CD14-positive monocyte (primary cell): ENCODE data around the gene DAB2IP. TPM values are rescaled to one million over a fixed set of nuclear protein-coding genes. Genes with fewer than 3 reads are reported as not detected.
A peak's percentile ranks its signal among the peaks of the same experiment; 100 is the strongest.

Source experiments
- DNase-seq, 3 donors: peaks; one replicate each; pipeline ENCODE4 v3.0.0-alpha.2; 2011 to 2022
- H2AFZ ChIP-seq: 2 replicates; pipeline ENCODE4 v1.6.0; 2012; ENCODE audit warnings: mild to moderate bottlenecking, low read depth, low read length, inconsistent platforms; ENCODE audit not compliant: insufficient read depth, poor library complexity, severe bottlenecking
- H3K27ac ChIP-seq, 2 donors: 1 replicate in 1 of 2; 2 replicates in 1 of 2; pipeline ENCODE4 v1.5.1; 2012 to 2013; ENCODE audit warnings: low read length in 2 of 2, control low read depth in 1 of 2, inconsistent platforms in 1 of 2, low read depth in 1 of 2, mild to moderate bottlenecking in 1 of 2
- H3K27me3 ChIP-seq, 2 donors: one replicate each; pipeline versions ENCODE4 v1.6.0 to v1.6.1; 2011 to 2013; ENCODE audit warnings: low read length in 2 of 2; ENCODE audit not compliant: control insufficient read depth in 2 of 2, insufficient read depth in 2 of 2
- H3K36me3 ChIP-seq, 2 donors: replicated peaks in 1 of 2; 1 replicate in 1 of 2; 2 replicates in 1 of 2; pipeline versions ENCODE4 v1.5.1 to v1.6.1; 2012 to 2013; ENCODE audit warnings: low read length in 2 of 2, control low read depth in 1 of 2, inconsistent platforms in 1 of 2, mild to moderate bottlenecking in 1 of 2; ENCODE audit not compliant: insufficient read depth in 2 of 2, control insufficient read depth in 1 of 2
- H3K4me1 ChIP-seq, 2 donors: 1 replicate in 1 of 2; 2 replicates in 1 of 2; pipeline versions ENCODE4 v1.5.1 to v1.6.1; 2012 to 2013; ENCODE audit warnings: low read length in 2 of 2, control low read depth in 1 of 2, inconsistent platforms in 1 of 2, mild to moderate bottlenecking in 1 of 2, moderate library complexity in 1 of 2; ENCODE audit not compliant: insufficient read depth in 2 of 2, control insufficient read depth in 1 of 2
- H3K4me2 ChIP-seq: replicated peaks from 2 replicates; pipeline ENCODE3; 2012; ENCODE audit warnings: low read length, moderate library complexity, mild to moderate bottlenecking; ENCODE audit not compliant: poor library complexity, severe bottlenecking; ENCODE audit errors: extremely low read depth
- H3K4me3 ChIP-seq, 3 experiments: fragments of 200-600 bp in 1 of 3; sonication (generic) in 1 of 3; replicated peaks in 1 of 3; 1 replicate in 2 of 3; 2 replicates in 1 of 3; pipeline ENCODE4 v1.5.1; 2011 to 2013; ENCODE audit warnings: low read length in 3 of 3, mild to moderate bottlenecking in 3 of 3, control low read depth in 2 of 3, low read depth in 2 of 3, inconsistent platforms in 1 of 3, moderate library complexity in 1 of 3
- H3K79me2 ChIP-seq: 2 replicates; pipeline ENCODE4 v1.6.0; 2012; ENCODE audit warnings: mild to moderate bottlenecking, control low read depth, inconsistent platforms, low read length, moderate library complexity; ENCODE audit not compliant: insufficient read depth
- H3K9ac ChIP-seq: 2 replicates; pipeline ENCODE4 v1.6.0; 2017; ENCODE audit warnings: low read length, mild to moderate bottlenecking; ENCODE audit not compliant: insufficient read depth, poor library complexity, severe bottlenecking
- H3K9me3 ChIP-seq, 2 donors: replicated peaks in 1 of 2; 1 replicate in 1 of 2; 2 replicates in 1 of 2; pipeline versions ENCODE4 v1.5.1 to v1.6.1; 2012 to 2013; ENCODE audit warnings: low read length in 2 of 2, control low read depth in 1 of 2; ENCODE audit not compliant: control insufficient read depth in 1 of 2, insufficient read depth in 1 of 2
- H4K20me1 ChIP-seq: 2 replicates; pipeline ENCODE4 v1.6.0; 2012; ENCODE audit warnings: mild to moderate bottlenecking, low read length, control low read depth, moderate library complexity; ENCODE audit not compliant: insufficient read depth
- H3K27ac Mint-ChIP-seq, 7 donors: one replicate each; pipeline ENCODE4 v1.8.0; 2020; ENCODE audit warnings: mild to moderate bottlenecking in 7 of 7, mixed read lengths in 7 of 7, moderate library complexity in 6 of 7, inconsistent platforms in 2 of 7
- H3K27me3 Mint-ChIP-seq, 3 donors: one replicate each; pipeline ENCODE4 v1.8.0; 2021 to 2022; ENCODE audit warnings: low read depth in 3 of 3, mild to moderate bottlenecking in 3 of 3, mixed read lengths in 3 of 3, moderate library complexity in 3 of 3, inconsistent platforms in 1 of 3
- H3K36me3 Mint-ChIP-seq, 2 donors: one replicate each; pipeline ENCODE4 v1.8.0; 2020; ENCODE audit warnings: mixed read lengths in 2 of 2, inconsistent platforms in 1 of 2, mild to moderate bottlenecking in 1 of 2
- H3K4me1 Mint-ChIP-seq: one replicate; pipeline ENCODE4 v1.8.0; 2020; ENCODE audit warnings: mild to moderate bottlenecking, mixed read lengths
- H3K4me3 Mint-ChIP-seq, 2 donors: one replicate each; pipeline ENCODE4 v1.8.0; 2020; ENCODE audit warnings: mild to moderate bottlenecking in 2 of 2, mixed read lengths in 2 of 2, moderate library complexity in 1 of 2
- H3K9me3 Mint-ChIP-seq, 7 donors: one replicate each; pipeline ENCODE4 v1.8.0; 2020 to 2022; ENCODE audit warnings: mixed read lengths in 7 of 7, mild to moderate bottlenecking in 6 of 7, moderate library complexity in 6 of 7, inconsistent platforms in 2 of 7
- WGBS: methylation state at CpG from one replicate; pipeline ENCODE4 v1.1.5; 2013; ENCODE audit warnings: missing lambda C conversion rate; ENCODE audit not compliant: insufficient coverage; 5-methylcytosine and 5-hydroxymethylcytosine counted together
- intact Hi-C, 2 donors: fragments of 100-400 bp; cut with micrococcal nuclease; formaldehyde crosslinking; loops; one replicate each; pipeline versions ENCODE4 v1.15.0 to v1.15.1; 2023
- polyA plus RNA-seq, 3 donors: library from polyadenylated mRNA; depleted of rRNA in 1 of 3; unstranded in 2 of 3; stranded (reverse) in 1 of 3; fragments of 300-500 nt in 2 of 3; fragments of >200 nt in 1 of 3; fragmentation: Illumina TruSeq in 2 of 3; gene quantifications; 1 replicate in 2 of 3; 2 replicates in 1 of 3; pipeline ENCODE4 v1.2.3, GENCODE V29; 2012 to 2021
- TF ChIP-seq, protein P1 (sequence below): fragments of 200-600 bp; IDR thresholded peaks from one replicate; pipeline ENCODE4 v1.8.0; 2022; ENCODE audit warnings: antibody characterized with exemption, mild to moderate bottlenecking

Gene DAB2IP
- polyA plus RNA-seq, 3 donors = 0.13 TPM; not detected in 2

- H3K79me2 ChIP-seq = no peaks in the 10 kb centered on the region
- no peak for DNase-seq
- no peaks in the 10 kb centered on the region for H3K36me3 Mint-ChIP-seq
- peak overlapping the region in 1 of 2 donors; percentile 2 for H3K4me3 Mint-ChIP-seq
- no peak overlapping the region for H3K4me2 ChIP-seq
- no peak overlapping the region for H3K27ac ChIP-seq
- H4K20me1 ChIP-seq = no peaks in the 10 kb centered on the region
- H3K9me3 ChIP-seq = no peaks in the 10 kb centered on the region
- H3K4me1 Mint-ChIP-seq = peaks cover 19% of the 10 kb centered on the region
- peaks cover 0 to 5% (median 0%) of the 10 kb centered on the region in 7 donors for H3K9me3 Mint-ChIP-seq
- TF ChIP-seq, protein P1, sequence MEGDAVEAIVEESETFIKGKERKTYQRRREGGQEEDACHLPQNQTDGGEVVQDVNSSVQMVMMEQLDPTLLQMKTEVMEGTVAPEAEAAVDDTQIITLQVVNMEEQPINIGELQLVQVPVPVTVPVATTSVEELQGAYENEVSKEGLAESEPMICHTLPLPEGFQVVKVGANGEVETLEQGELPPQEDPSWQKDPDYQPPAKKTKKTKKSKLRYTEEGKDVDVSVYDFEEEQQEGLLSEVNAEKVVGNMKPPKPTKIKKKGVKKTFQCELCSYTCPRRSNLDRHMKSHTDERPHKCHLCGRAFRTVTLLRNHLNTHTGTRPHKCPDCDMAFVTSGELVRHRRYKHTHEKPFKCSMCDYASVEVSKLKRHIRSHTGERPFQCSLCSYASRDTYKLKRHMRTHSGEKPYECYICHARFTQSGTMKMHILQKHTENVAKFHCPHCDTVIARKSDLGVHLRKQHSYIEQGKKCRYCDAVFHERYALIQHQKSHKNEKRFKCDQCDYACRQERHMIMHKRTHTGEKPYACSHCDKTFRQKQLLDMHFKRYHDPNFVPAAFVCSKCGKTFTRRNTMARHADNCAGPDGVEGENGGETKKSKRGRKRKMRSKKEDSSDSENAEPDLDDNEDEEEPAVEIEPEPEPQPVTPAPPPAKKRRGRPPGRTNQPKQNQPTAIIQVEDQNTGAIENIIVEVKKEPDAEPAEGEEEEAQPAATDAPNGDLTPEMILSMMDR = no peak
- 88% methylated on average over 3 of the region's 5 CpGs for WGBS
- no peaks in the 10 kb centered on the region for H3K27me3 ChIP-seq
- H2AFZ ChIP-seq = no peak overlapping the region
- peaks cover 14 to 36% (median 15%) of the 10 kb centered on the region in 3 donors for H3K27me3 Mint-ChIP-seq
- H3K27ac Mint-ChIP-seq = peak overlapping the region in 2 of 7 donors; percentile 22 to 54
- H3K36me3 ChIP-seq = no peaks in the 10 kb centered on the region
- H3K9ac ChIP-seq = no peak overlapping the region
- no peak overlapping the region for H3K4me3 ChIP-seq
- intact Hi-C loops = no loop called here
- H3K4me1 ChIP-seq = peaks cover 6 to 8% of the 10 kb centered on the region in 2 donors
Observed at GRCh38 chr9:121638901-121639592, 12.4 kb upstream of the DAB2IP start.

GRCh38 chr9:121639619-121640018 lies 11.8 kb upstream of the DAB2IP start:
- no peaks in the 10 kb centered on the region for H3K36me3 ChIP-seq
- TF ChIP-seq, protein P1 = no peak
- DNase-seq = no peak
- no peak overlapping the region for H3K27ac Mint-ChIP-seq
- H3K4me1 ChIP-seq = peaks cover 2% of the 10 kb centered on the region in 2 donors
- H2AFZ ChIP-seq = no peak overlapping the region
- H3K4me3 Mint-ChIP-seq = no peak overlapping the region
- H3K4me3 ChIP-seq = no peak overlapping the region
- no peaks in the 10 kb centered on the region for H3K27me3 ChIP-seq
- peaks cover 0 to 5% (median 0%) of the 10 kb centered on the region in 7 donors for H3K9me3 Mint-ChIP-seq
- no peaks in the 10 kb centered on the region for H3K9me3 ChIP-seq
- intact Hi-C loops = no loop called here
- H3K4me1 Mint-ChIP-seq = peaks cover 14% of the 10 kb centered on the region
- H3K27me3 Mint-ChIP-seq = peaks cover 13 to 34% (median 15%) of the 10 kb centered on the region in 3 donors
- no peaks in the 10 kb centered on the region for H4K20me1 ChIP-seq
- no peaks in the 10 kb centered on the region for H3K79me2 ChIP-seq
- H3K27ac ChIP-seq = no peak overlapping the region
- H3K9ac ChIP-seq = no peak overlapping the region
- H3K4me2 ChIP-seq = no peak overlapping the region
- WGBS = 100% methylated on average over 6 of the region's 6 CpGs
- no peaks in the 10 kb centered on the region for H3K36me3 Mint-ChIP-seq
